HPDE6-E6E7 (cell line): ENCODE measurements around the gene RAB11FIP3.

Source experiments
- DNase-seq: peaks from one replicate; pipeline ENCODE4 v3.0.0; 2011; ENCODE audit warnings: missing footprints; ENCODE audit errors: extremely low spot score

The RAB11FIP3 gene

GRCh38 chr16:565419-566330 lies 140.2 kb downstream of the RAB11FIP3 start:
- no peak for DNase-seq

DNA sequence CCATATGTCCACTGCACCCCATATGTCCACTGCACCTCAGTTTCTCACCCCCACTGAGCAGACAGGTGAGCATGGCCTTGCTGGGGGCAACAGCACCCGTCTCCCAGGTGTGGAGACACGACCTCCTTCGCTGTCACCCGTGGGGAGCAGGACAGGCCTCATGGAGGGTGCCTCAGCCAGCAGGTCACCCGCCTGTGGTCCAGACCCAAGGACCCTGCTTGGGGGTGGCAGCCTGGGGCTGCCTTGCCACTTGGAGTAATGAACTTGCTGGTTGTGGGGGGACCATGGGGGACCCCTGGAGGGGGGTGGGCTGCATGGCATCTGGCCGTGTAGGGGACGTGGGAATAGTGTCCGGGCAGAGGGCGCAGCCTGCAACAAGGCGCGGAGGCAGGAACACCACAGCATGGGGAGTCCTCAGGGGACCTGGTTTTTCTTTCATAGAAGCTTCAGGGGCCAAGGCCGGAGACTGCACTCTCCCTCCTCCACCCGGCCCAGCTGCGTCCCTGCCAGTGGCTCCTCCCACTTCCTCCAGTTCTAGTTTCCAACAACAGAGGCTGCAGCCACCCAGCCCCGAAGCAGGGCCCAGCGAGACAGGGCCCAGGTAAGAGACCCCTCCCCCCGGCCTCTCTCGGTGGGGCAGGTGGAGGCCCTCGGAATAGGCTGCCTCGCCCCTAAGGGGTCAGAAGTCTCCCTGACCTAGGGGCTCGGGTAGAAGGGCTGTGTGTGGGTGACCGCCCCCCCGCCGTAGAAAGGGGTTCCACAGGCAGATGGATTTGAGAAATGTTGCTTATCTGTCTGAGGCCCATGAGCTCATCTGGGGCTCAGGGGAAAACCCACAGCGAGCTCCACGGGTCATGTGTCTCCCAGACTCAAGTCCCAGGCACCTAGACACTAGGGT lies 141.3 kb downstream of the RAB11FIP3 start, which contains the start of gene NHLRC4:
Gene NHLRC4, plus strand, starts transcription at position 531 of the 898 bp plus-strand sequence. CDS start 1,043 bp downstream, outside the sequence.
- DNase-seq, result no peak

DNA sequence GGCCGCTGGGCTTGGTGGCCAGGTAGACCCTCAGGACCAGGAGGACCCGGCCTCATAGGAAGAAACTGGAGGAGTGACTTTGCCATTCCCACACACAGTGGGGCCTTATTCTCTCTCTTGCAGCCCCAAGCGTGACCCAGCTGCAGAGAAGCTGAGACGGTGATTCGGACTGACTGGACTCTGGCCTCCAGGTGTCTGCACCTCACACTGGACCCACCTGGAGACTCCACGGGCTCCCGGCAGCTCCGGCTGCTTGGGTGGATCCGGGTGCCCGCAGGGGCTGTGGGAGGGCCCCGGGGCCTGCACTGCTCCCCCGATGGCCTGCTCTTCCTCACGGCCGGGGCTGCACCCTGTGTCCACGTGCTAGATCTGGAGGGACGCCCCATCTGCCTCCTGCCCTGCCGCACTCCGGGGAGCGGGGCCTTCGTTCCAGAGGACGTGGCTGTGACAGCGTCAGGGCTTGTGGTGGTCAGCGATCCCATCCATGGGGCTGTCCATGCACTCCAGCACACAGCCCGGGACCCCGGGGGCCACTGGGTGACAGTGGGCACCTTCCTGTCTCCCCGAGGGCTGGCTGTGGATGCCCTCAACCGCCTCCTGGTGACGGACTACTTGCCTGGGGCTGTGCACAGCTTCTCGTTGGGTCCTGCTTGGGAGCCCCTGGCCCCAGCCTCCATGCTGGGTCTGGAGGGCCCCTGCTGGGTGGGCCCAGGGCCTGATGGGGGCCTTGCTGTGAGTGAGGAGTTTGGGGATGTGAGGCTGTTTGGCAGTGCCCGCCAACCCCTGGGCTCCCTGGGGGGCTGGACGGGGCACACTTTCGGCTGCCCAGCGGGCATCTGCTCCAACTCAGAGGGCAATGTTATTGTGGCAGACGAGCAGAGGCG lies 142.2 kb downstream of the RAB11FIP3 start:
- no peak for DNase-seq

- no peak for DNase-seq
These were observed 143.2 kb downstream of the RAB11FIP3 start for GRCh38 chr16:568401-569258.

DNA sequence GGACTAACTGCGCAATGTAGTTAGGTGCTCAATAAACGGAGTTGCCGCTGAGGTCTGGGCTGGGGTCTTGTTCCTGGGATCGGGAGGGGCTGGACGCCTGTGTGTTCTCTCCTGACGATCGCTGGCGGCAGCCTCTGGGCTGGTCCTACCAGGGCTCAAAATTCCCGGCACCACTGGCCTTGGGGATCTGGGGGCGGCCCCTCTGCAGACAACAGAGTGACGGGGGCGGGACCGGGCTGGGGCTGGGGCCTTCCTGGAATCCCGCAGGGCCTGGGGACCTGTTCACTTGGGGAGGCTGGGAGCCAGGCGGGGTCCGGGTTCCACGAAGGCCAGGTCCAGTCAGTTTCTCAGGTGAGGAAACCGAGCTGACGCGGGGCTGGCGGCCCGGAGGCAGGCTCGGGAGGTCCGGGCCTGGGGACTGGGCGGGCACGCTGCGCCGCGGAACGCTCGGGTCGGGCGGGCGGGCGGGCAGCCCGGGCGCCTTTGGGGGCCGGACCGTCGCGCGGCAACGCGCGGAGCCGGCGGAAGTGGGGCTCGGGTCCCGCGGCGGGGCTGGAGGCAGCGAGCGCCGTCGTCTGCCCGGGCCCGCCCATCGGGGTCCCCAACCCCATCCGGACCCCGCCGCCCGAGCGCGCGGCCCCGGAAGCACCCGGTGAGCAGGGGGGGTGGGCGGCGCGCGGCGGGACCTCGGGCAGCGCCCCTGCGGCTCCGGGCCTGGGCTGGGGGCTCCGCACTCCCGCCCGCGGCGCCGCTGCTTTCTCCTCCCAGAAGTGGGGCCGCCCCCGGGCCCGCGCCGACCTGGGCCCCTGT lies 144.2 kb downstream of the RAB11FIP3 start, which contains the start of gene PIGQ:
Gene PIGQ, plus strand, starts transcription at position 524 of the 810 bp plus-strand sequence. CDS start 4,107 bp downstream, outside the sequence.
- DNase-seq, result no peak
